T-helper 17 cell (primary cell): ENCODE measurements around the gene GNAS-AS1. TPM values are rescaled to one million over a fixed set of nuclear protein-coding genes. Genes with fewer than 3 reads are reported as not detected.
A peak's percentile ranks its signal among the peaks of the same experiment; 100 is the strongest.

ENCODE experiments used
- ATAC-seq: fragments of 150-1000 bp; cut with Tn5 transposase; 2 replicates; pipeline ENCODE4 v1.10.0; 2021; ENCODE audit warnings: mild to moderate bottlenecking, moderate library complexity
- DNase-seq, 3 donors: peaks; one replicate each; pipeline versions ENCODE4 v3.0.0 to v3.0.0-alpha.2; 2020 to 2021
- H3K9me3 ChIP-seq: one replicate; pipeline ENCODE4 v1.7.0; 2013; ENCODE audit warnings: low read length, mild to moderate bottlenecking; ENCODE audit not compliant: control insufficient read depth, poor library complexity, severe bottlenecking
- H3K27ac Mint-ChIP-seq: one replicate; pipeline ENCODE4 v1.8.0; 2022; ENCODE audit warnings: mild to moderate bottlenecking, moderate library complexity, mixed read lengths
- H3K27me3 Mint-ChIP-seq: one replicate; pipeline ENCODE4 v1.8.0; 2022; ENCODE audit warnings: mixed read lengths
- H3K36me3 Mint-ChIP-seq: one replicate; pipeline ENCODE4 v1.8.0; 2022; ENCODE audit warnings: low read depth, mixed read lengths
- H3K4me1 Mint-ChIP-seq: one replicate; pipeline ENCODE4 v1.8.0; 2022; ENCODE audit warnings: mild to moderate bottlenecking, mixed read lengths
- H3K4me3 Mint-ChIP-seq: one replicate; pipeline ENCODE4 v1.8.0; 2022; ENCODE audit warnings: mild to moderate bottlenecking, moderate library complexity, mixed read lengths
- total RNA-seq, 4 donors: library from RNA in 2 of 4; stranded (reverse) in 2 of 4; gene quantifications; one replicate each; pipeline ENCODE4 v1.2.3 and lab custom pipeline; 2022 to 2026

The GNAS-AS1 gene
- total RNA-seq, 2 donors from 2014 or later: 0.72 TPM; not detected in 1

DNA sequence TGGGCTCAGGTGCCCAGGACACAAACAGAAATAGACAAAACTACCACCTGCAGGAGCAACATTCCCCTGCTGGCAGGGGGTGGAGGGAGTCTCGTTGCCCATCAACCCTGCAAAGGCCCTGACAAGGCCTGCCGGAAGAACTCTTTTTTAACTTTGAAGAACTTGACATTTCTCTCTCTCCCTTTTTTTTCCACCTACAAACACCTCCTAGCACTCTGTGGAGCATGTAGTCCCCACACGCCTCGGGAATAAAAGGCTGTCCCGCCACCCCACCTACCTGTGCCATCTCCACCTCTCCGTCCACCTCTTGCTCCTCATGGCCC, 54.8 kb downstream of the GNAS-AS1 start:
- Mint-ChIP-seq H3K4me1 (peaks cover 6% of the 10 kb centered on the region), H3K27me3 (peaks cover 69% of the 10 kb centered on the region), H3K36me3 (no peaks in the 10 kb centered on the region), H3K27ac (no peak overlapping the region), H3K4me3 (no peak overlapping the region)
- DNase-seq (no peak), ATAC-seq (no peak)
- H3K9me3 ChIP-seq: no peaks in the 10 kb centered on the region

DNA sequence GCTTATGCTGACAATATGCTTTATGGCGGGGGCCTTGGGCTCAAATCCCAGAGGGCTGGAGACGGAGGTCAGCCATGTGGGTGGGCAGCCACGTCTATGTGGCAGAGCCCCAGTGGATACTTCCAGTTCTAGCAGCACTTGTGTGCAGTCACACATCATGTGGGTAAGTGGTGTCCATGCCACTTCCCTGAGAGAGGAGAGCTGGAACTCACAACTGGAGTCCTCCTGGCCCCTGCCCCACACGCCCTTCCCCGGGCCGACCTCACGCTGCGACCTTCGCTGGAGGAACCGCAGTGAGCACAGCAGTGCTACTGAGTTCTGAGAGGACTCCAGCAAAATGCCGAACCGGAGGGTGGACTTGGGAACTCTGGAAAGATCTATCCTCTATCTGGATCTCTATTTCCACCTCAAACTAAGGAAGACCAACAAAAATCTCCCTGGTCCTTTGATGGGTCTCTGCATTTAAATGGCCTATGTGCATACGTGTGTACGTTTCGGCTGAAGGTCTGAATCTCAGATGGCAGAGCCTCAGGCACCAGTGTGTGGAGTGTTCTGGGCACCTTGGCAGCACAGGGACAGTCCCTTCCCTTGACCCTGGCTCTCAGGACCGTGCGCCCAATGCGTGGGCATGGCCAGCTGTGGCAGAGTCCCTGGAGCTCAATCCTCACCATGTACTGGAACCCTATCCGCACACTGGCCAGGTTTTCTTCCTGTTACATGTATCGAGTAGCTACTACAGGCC, 55.4 kb downstream of the GNAS-AS1 start:
- no peak overlapping the region for H3K4me3 Mint-ChIP-seq
- ATAC-seq: no peak
- no peak overlapping the region for H3K27ac Mint-ChIP-seq
- DNase-seq: no peak
- H3K9me3 ChIP-seq: no peaks in the 10 kb centered on the region
- no peaks in the 10 kb centered on the region for H3K36me3 Mint-ChIP-seq
- peaks cover 6% of the 10 kb centered on the region for H3K4me1 Mint-ChIP-seq
- peaks cover 67% of the 10 kb centered on the region for H3K27me3 Mint-ChIP-seq

DNA sequence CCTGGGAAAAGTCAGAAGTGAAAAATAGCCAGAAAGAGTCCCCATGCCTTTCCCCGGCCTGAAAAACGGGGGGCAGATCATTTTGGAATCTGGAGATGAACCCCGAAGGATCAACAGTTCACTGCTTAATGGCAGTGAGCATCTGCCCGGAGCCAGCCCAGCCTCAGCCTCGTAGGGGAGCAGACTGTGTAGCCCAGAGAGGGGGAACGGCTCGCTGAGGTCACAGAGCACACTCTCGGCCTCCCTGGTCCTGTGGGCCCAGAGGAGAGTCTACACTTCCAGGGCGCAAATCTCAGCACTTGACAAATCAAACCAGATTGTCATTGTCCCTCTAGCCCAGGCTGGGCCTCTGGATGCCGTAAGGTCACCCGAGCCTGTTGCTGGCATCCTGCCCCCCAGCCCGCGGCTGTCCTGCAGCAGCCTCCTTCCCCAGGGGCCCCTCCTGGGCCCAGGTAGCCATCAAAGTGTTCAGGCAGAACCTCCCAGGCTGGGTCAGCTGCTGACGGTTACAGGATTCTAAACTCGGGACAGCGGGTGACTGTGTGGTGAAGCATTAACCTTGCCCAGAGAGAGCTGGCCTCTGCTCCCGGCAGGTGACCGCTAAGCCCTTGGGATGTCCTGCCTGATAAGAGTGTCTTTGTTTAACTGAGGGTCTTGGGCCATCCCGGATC, 56.1 kb downstream of the GNAS-AS1 start:
- no peak for DNase-seq
- Mint-ChIP-seq H3K4me1 (peaks cover 6% of the 10 kb centered on the region), H3K27ac (no peak overlapping the region), H3K27me3 (peaks cover 64% of the 10 kb centered on the region), H3K4me3 (no peak overlapping the region), H3K36me3 (no peaks in the 10 kb centered on the region)
- H3K9me3 ChIP-seq: no peaks in the 10 kb centered on the region
- ATAC-seq: no peak

DNA sequence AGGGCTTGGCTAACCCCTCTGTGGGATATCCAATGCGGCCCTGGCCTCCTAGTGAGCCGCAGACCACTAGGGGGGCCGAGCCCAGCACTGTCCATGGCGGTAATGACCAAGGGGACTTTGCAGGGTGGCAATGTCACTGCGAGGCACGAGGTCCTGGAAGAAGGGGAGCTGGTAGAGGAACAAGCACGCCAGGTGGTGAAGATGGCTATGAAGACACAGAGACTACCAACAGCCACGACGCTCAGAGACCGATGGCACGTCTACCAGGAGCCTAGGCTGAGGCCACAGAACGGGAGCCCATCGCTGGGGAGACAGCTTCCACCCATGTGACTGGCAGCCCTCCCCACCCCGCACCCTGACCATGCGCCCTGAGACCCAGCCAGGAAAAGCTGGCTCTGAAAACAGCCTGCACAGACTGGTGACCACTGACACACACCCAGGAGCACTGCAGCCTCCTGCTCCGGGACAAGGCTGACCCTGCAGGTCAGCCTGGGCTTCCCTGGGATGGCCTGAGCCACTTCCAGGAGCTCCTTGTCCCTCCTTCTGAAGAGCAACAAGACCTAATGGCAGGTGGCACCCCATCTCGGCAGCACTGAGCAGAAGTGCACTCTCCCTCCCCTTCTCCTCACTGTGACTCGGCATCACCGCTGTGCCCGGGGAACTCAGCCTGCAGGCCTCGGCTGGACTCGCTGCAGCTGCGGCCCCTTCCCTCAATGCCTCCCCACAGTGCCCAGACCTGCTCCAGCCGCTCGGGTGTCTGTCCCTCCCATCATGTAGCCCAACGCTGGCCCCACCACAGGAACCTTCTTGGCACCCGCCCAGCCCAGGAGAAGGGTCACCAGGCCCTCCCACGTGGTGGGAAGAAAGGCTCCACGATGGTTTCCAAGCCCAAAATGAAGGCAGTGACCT, 56.9 kb downstream of the GNAS-AS1 start:
- no peak for ATAC-seq
- no peak overlapping the region for H3K27ac Mint-ChIP-seq
- DNase-seq: no peak
- H3K36me3 Mint-ChIP-seq: no peaks in the 10 kb centered on the region
- peaks cover 6% of the 10 kb centered on the region for H3K4me1 Mint-ChIP-seq
- H3K9me3 ChIP-seq: no peaks in the 10 kb centered on the region
- H3K4me3 Mint-ChIP-seq: no peak overlapping the region
- H3K27me3 Mint-ChIP-seq: peaks cover 68% of the 10 kb centered on the region

DNA sequence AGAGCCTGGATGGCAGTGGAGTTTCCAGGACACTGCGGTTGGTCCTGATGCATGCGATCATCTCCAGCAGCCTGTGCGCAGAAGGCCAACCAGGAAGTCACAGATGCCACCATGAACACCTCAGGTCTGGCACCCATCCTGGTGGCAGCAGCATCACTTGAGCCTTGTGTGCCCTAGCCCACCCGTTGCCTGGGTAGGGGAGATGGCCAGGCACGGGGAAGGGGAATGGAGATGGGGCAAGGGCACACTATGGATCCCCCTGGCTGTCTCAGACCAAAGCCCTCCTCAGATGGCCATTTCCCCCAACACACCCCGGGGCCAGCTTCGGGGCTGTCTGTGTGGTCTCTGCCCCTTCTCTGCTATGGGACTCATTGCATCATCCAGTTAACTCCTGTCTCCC, 58.3 kb downstream of the GNAS-AS1 start:
- Mint-ChIP-seq H3K4me1 (peaks cover 8% of the 10 kb centered on the region), H3K27ac (no peak overlapping the region), H3K4me3 (no peak overlapping the region), H3K36me3 (no peaks in the 10 kb centered on the region), H3K27me3 (peaks cover 72% of the 10 kb centered on the region)
- ATAC-seq (no peak), DNase-seq (no peak)
- no peaks in the 10 kb centered on the region for H3K9me3 ChIP-seq

DNA sequence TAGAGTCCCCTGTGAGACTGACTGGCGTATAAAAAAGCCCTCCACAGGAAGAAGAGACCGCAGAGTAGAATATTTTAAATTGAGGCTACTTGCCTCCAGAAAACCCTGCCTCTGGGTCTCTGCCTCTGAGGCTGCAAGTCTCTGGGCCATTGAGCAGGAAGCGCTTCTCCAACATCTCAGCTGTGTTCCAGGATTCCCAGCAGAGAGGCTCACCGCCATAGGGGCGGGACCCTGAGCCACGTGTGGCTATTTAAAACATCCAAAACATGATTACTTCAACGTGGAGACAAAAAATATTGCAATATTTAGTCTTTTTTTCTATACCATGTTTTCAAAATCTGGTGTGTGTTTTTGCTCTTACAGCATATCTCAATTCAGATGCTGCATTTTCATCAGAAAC, 59.4 kb downstream of the GNAS-AS1 start:
- DNase-seq (no peak), ATAC-seq (no peak)
- H3K9me3 ChIP-seq: no peaks in the 10 kb centered on the region
- Mint-ChIP-seq H3K4me1 (peaks cover 8% of the 10 kb centered on the region), H3K4me3 (no peak overlapping the region), H3K27ac (no peak overlapping the region), H3K36me3 (no peaks in the 10 kb centered on the region), H3K27me3 (peaks cover 62% of the 10 kb centered on the region)

DNA sequence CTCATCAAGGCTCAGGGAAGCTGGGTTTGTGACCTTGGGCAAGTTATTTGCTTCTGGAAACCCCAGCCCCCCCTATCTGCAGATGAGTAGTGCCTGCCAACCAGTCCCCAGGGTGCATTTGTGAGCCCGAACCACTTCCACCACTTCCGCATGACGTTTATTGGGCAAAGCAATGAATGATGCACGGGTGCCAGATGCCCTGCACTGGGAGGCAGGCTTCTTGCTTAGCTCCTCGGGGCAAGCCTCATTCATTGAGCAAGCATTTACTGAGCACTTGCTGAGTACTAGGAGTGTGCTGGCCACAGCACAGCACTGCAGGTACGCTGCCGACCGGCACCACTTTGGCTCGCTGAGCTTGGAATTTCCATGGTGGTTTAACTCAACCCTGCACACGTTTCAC, 60.2 kb downstream of the GNAS-AS1 start:
- Mint-ChIP-seq H3K4me3 (no peak overlapping the region), H3K27ac (no peak overlapping the region), H3K36me3 (no peaks in the 10 kb centered on the region), H3K27me3 (peaks cover 57% of the 10 kb centered on the region), H3K4me1 (peaks cover 8% of the 10 kb centered on the region)
- ATAC-seq: no peak
- no peaks in the 10 kb centered on the region for H3K9me3 ChIP-seq
- DNase-seq: no peak

DNA sequence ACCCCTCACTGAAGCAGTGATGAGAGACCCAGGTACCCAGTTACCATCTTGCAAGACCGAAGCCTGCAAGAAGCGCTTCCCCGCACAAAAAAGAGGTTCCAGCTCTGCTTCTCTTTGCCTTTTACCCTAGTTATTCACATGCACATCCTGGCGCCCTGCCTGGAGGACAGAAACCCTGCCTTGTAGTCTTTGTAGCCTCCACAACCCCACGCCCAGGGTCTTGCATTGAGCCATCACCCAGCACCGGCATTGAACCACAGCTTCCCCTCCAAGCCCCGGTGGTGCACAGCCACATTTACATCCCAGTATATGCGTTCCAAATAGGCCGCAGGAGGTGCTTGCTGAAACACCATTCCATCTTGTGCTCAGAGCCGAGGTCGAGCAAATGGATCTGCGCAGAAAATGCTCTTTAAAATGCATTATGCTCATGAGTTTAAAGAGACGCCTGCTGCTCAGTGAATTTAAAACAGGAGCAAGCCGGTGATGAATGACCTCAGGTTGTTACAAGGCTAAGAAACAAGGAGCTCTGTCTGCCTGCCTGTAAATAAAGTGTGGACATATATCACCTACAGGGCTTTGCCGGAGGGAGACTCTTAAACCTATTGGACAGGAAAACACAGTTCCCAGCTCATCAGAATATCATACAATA, 61.7 kb downstream of the GNAS-AS1 start:
- Mint-ChIP-seq H3K36me3 (peaks cover 3% of the 10 kb centered on the region), H3K4me1 (peaks cover 8% of the 10 kb centered on the region), H3K27me3 (peaks cover 64% of the 10 kb centered on the region), H3K27ac (no peak overlapping the region), H3K4me3 (no peak overlapping the region)
- DNase-seq: no peak
- ATAC-seq: no peak
- no peaks in the 10 kb centered on the region for H3K9me3 ChIP-seq

DNA sequence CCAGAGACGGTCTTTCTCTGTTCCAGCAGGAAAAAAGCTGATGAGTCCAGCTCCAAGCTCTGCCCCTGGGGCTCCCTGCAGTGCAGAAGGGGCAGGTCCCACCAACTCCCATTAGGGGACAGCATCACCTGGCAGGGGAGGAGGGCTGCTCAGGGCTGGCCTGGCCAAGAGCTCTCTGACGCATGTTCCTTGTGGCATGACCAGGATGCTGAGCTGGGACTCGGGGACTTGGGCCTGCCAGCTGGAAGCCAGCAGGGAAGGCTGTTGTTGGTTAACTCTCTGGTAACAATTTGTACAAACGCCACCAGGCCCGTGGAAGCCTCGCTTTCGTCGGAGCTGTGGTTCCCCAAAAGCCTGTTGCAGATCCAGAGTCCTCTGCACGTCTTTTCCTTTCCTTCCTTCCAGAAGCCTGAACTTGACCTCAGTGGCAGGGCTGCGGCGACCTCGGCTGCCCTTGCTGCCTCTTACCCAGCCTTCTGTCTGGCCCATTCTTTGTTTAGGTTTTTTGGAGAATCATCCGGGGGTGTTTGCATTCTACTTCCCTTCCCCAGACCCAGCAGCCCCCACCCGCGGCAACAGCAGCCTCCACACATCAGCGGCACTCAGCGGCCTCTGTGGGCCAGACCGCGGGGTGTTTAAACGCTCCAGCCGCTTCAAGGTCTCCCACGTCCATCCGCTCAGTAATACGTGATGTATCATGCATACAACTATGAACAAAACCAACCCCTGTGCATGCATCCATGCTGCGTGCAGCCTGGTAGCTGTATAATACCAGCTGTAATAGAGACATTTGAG, 63.3 kb downstream of the GNAS-AS1 start:
- ATAC-seq (no peak), DNase-seq (no peak)
- no peaks in the 10 kb centered on the region for H3K9me3 ChIP-seq
- Mint-ChIP-seq H3K27me3 (peaks cover 68% of the 10 kb centered on the region), H3K4me1 (peaks cover 6% of the 10 kb centered on the region), H3K4me3 (no peak overlapping the region), H3K36me3 (peaks cover 3% of the 10 kb centered on the region), H3K27ac (peak overlapping the region; percentile 56)

DNA sequence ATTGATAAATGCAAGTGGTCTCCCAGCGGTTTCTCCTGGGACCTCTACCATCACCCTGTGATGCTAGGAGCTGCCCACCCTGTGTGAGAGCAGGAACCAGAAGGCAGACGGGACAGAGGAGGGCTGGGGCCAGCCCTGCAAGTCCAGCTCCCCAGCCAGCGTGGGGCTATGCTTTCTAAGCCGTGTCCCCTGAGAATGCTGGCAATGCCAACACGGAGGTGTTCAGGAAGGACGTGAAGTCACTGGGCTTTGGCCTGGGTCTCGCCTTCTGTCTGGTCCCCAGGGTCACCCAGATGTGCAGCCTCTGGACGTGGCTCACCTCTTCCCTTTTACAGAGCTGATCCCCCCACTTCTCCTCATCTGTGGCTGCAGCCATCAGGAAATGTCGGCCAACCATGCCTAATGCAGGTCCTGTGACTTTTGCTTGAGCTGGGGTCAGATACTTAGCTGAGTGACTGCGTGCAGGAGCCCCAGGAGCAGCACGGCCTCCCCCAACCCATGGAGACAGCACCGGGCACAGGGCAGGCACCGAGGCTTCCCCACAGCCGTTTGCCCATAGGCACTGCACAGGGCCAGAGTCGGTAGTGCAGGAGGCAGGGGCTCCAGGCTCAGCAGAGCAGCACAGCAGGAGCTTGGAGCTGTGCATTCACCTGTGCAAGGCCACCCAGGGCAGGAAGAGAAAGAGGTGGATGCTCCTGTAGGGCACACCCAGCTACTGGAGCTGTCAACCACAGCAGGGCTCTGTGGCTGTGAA, 66.2 kb downstream of the GNAS-AS1 start:
- ATAC-seq (no peak), DNase-seq (no peak)
- Mint-ChIP-seq H3K27ac (no peak overlapping the region), H3K36me3 (peaks cover 3% of the 10 kb centered on the region), H3K4me3 (no peak overlapping the region), H3K27me3 (peaks cover 68% of the 10 kb centered on the region), H3K4me1 (peaks cover 6% of the 10 kb centered on the region)
- no peaks in the 10 kb centered on the region for H3K9me3 ChIP-seq

DNA sequence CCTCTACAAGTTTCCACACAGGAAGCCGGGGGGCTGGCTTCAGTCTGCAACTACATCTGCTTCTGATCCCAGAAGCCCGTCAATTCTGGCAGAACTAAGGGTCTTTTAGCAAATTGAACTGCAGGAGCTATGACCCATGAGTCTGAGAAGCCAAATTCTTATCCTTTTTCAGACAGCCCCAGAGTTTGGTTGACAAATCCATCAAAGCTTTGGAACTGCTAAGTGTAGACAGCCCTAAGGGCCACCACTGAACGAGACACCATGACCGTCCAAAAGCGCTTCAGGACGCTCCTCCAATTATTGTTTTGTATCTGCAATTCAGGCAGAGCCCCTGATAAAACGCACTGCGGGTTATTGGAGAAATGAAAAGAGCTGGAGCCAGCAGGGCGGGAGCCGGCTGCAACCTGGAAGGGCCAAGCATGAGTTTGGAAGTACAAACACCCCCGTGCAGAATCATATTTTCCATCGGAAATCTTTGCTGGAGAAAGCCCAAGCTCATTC, 67.1 kb downstream of the GNAS-AS1 start:
- Mint-ChIP-seq H3K27me3 (peaks cover 61% of the 10 kb centered on the region), H3K4me1 (peaks cover 6% of the 10 kb centered on the region), H3K27ac (no peak overlapping the region), H3K4me3 (no peak overlapping the region), H3K36me3 (peaks cover 3% of the 10 kb centered on the region)
- no peak for DNase-seq
- no peaks in the 10 kb centered on the region for H3K9me3 ChIP-seq
- ATAC-seq: no peak

DNA sequence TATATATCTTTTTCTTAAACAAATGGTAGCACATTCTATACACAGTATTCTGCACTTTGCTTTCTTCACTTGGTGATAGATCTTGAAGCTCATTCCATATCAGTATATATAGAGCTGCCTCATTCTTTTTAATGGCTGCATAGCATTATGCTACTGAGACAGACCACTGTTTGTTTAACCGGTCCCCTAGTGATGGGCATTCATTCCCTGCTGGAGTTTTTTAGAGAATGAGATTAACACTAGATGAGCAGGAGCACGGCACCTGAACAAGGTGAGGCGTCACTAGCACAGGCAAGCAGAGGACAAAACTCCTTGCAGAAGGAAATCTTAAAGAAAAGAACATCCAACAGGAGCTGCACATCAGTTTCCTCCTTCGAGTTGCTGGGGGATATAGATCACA, 69.6 kb downstream of the GNAS-AS1 start:
- peaks cover 70% of the 10 kb centered on the region for H3K27me3 Mint-ChIP-seq
- H3K4me1 Mint-ChIP-seq: no peaks in the 10 kb centered on the region
- H3K4me3 Mint-ChIP-seq: no peak overlapping the region
- H3K36me3 Mint-ChIP-seq: peaks cover 3% of the 10 kb centered on the region
- no peaks in the 10 kb centered on the region for H3K9me3 ChIP-seq
- DNase-seq (no peak), ATAC-seq (no peak)
- no peak overlapping the region for H3K27ac Mint-ChIP-seq
